ENCODE data around the gene ARHGEF26.

GRCh38 chr3:154169796-154170110, 48.6 kb downstream of the ARHGEF26 start:
- TF ChIP-seq CTCF (IDR thresholded peaks at IDR 0.05; ENCODE audit: low read length) (no peak), EZH2 (IDR thresholded peaks at IDR 0.05; ENCODE audit: borderline replicate concordance, low read length) (no peak)

Data from OCI-LY1 (cell line).